GM21723 (cell line): Measurements from ENCODE around the gene CCDC9B.

Experiments
- ATAC-seq: cut with Tn5 transposase; IDR thresholded peaks from one replicate; pipeline ENCODE4 v1.9.1; 2021; ENCODE audit warnings: mild to moderate bottlenecking, moderate library complexity; ENCODE audit not compliant: unreplicated experiment

CCDC9B gene

DNA sequence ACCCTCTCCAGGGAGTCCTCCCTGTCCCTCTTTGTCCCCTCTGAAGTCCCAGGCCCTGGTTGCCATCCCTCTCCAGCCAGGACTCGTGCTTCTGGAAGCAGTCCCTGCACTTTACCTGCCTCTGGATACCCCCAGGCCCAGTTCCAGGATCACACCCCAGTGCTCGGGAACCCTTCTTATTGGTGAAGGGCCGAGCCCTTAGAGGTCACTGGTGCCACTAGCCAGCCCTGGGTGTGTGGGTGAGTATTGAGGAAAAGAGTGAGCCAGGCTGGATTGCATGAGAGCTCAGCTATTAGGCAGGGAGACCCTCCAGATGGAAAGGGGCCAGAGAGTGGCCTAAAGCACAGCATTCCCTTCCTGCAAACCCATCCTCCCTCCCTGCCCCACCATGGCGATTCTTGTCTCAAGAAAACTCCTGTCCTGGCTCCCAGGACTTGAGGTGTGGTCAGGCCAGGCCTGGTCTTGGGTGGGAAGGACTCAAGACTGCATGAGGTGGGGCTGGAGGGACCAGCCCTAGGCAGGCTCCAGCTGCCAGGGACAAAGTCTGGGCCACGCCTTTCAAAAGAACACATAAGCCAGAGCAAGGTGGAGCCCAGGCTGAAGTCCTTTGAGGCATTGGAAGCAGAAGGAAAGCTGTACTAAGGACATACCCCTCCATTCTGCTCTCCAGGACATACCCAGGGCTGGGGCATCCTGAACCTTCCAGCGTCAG, 5.3 kb upstream of the CCDC9B start:
- no peak for ATAC-seq

DNA sequence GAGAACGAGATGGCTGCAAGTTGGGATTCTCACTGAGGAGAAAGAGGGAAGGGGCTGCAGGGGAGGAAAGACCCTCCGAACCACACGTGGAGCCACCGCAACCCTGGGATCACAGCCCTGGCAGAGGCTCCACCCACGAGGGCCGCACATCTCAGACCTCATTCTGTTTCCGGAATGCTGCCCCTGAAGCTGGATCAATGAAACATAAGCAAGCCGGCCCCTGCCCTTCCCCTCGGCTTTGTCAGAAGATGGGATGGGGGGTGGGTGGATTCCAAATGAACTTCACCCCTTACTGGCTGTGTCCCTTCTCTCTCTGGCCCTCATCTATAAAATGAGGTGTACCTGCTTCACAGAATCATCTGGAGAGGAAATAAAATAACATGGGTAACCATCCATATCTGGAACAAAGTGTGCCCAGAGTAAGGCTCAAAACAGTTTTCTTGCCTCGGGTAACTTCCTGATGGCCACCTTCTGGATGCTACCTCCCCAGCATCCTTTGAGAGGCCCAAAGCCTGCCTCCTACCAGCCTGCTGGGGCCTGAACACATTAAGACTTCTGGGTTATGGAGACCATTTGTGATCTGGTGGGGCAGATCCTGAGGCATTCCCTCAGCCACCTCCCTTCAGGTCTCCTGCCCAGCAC, 4.6 kb upstream of the CCDC9B start:
- ATAC-seq: no peak

DNA sequence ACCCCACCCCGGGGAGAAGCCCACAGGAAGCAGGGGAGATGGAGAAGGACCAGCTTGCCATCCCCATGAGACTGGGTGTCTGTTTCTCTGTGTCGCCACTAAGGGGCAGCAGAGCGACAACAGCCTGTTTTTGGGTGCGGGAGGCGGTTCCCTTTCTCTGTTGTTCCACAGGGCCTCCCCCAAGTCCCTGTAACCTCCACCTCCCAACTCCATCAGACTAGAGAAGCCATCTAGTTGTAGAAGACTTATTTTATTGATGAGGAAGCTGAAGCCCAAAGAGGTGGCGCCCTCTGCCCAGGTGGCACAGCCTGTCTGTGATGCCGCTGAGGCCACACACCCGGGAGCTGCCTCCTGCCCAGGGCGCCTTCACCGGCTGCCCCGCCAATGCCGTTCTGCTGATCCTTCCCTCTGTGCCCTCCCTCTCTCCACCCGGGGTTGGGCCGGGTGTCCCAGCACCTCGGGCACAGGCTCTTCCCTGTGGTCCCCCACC, 3.9 kb upstream of the CCDC9B start:
- ATAC-seq: no peak

DNA sequence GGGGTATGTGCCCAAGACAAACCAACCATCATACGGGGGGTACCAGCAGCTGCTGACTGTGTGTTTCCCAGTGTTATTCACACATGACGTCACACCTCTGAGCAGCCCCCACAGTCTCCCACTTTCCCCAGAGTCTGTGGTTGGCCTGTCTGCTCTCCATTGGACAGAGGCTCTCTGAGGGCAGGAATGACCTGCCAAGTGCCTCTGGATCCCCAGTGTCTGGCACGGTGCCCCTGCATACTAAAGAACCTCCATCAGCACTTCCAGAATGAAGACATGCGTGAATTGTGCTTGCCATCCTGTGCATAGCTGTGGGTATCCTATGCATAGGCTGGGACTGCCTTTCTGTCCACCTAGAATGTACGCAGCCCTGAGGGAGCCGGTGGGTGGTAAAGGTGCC, 3.5 kb upstream of the CCDC9B start:
- ATAC-seq: no peak

DNA sequence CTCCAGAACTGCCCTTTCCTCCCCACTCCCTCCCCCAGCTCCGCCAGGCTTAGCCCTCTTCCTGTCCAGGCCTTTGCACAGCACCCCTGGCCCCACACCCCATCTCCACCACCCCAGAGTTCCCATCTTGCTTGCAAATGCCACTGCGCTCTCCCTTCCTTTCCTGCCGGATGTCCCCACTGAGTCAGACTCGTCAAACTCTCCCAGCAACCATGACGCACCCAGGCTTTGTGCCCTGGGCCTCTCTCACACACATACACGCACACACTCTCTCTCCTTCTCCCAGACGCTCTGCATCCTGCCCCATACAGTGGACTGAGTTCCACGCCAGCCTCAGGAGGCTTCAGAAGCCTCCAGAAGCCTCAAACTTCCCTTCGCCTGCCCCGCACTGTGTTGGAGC, 2.8 kb upstream of the CCDC9B start:
- ATAC-seq: no peak

DNA sequence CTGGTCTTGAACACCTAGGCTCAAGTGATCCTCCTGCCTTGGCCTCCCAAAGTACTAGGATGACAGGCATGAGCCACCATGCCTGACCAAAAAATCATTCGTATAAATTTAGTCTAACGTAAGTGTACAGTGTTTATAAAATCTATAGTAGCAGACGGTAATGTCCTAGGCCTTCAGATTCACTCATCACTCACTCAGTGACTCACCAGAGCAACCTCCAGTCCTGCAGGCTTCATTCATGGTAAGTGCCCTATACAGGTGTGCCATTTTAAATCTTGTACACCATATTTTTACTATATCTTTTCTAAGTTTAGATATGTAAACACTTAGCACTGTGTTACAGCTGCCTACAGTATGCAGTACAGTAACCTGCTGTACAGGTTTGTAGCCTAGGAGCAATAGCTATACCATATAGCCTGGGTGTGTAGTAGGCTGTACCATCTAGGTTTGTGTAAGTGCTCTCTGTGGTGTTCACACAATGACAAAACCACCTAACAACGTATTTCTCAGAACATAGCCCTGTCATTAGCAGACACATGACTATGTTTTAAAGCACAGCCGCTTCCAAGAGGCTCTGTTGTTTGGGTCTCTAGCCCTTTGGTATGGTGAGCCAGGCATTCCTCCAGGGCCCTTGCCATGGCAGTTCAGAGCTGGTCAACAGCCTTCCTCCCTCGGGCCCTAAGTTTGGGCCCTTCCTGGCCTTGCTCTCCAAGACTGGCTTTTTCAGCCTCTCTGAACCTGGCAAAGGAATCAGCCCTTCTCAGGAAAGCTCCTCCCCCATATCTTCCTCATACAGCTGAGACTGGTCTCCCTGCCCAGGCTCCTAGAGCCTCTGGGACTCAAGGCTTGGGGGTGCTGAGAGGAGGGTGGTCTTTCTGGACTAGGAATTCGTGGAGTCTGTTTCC, 1.9 kb upstream of the CCDC9B start:
- no peak for ATAC-seq

DNA sequence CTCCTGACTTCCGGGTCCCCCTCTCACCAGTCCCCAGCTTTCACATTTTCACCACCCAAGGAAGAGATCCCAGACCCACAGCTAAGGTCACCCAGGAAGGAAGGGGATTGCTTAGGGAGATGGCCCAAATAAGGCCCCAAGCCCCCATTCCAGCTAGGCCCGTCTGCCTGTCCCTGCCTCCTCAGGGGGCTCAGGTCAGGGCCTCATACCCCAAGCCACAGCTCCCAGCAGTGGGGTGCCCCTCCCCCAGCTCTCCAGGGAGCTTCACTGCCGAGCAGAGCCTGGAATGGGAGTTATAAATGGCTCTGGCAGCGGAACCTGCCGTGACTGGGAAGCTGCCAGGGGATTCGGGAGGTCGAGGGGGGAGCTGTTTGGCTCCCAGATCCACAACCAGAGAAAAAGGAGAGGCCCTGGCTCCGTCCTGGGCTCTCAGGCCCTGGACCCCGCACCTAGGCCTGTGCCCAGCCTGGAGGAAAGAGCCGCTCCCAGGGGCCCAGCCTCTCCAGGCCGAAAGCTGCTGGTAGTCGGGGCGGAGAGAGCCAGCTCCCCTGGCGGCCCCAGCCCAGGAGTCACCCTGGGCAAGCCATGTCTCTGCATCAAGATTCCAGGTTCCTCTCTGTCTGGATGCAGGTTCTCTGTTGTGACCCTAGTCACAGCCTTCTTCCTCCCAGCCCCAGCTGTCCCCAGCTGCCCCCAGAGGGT, 550 bp downstream of the CCDC9B start:
- no peak for ATAC-seq

DNA sequence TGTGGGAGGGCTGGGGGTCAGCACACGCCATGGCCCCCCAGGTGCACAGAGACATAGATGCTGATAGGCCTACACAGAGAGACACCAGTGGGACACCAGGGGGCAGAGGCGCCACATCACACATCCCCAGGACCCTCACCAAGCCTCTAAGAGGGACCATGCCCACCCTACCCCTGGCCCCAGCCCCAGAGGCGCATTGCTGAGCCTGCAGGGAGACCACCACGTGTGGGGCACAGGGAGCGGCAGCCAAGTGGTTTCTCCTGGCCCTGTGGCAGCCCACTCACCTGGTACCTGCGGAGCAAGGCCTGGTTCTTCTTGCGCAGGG, 1.2 kb downstream of the CCDC9B start:
- ATAC-seq: no peak

DNA sequence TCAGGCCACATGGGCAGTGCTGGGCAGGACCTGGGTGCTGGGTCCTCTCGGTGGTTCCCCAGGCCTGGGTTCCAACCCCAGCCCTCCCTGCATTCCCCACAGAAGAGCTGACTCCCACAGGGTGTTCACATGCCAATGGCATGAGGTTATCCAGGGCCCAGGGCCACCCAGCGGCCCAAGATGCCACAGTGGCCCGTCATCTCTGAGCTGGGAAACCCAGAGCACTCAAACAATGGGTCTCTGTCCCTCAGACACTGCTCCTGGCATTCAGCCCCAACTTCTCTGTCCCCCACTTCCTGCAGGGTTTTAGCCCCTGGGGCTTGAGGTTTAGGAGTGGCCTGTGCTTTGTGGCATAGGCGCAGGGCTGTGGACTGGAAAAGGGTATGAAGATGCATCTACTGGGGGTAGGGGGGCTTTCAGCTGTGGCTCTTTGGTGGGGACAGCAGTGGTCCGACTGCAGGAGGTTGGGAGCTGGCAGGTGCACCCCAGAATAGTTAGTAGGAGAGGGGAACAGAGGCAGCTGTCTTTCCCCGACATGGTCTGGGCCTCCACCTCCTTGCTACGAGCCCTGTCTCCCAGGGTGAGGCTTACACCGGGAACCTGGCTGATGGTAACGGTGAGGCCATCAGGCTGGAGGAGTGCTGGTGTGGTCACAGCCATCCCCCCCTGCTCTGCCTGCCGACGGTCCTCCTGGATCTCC, 1.7 kb downstream of the CCDC9B start:
- ATAC-seq: no peak

DNA sequence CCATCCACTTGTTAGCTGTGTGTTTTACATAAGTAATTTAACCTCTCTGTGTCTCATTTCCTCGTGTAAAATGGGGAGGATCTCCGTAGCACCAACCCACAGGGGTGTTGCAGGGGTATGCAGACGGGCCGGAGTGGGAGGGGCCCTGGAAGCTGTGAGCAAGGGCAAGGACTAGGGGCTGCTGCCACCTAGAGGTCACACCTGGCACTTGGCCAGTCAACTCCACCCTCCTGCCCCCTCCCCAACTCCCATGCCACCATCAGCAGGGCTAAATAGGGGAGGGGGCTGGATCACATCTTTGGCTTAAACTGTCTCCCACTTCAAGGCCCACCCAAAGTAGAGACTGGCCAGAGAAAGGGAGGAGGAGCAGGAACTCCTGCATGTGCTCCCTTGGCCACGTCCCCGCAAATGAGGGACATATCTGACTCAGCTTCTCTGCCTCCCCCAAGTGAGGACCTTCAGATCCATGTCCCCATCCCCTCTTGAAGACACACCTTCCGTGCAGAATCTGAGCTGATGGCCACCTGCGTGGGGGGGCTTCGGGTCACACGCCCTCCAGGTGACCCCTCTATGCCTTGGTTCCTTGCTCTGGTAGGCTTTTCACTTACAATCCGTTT, 2.6 kb downstream of the CCDC9B start:
- ATAC-seq: no peak

DNA sequence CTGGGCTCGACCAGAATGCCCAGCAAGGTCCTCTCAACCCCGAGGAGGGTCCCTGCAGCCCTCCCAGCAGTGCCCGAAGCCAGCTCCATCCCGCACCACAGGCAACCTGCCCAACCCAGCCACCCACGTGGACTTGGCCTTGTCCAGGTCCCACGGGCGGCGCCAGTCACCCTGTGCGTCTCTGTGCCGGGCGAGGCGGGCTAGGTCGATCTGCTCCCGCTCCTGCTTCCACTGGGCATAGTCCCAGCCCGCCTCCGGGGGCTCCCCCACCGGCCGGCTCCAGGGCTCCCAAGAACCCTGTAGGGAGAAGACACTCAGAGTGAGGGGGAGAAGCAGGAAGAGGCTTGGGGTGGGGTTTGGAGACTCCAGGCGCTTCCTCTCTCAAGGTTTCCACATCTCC, 3.1 kb downstream of the CCDC9B start:
- no peak for ATAC-seq

DNA sequence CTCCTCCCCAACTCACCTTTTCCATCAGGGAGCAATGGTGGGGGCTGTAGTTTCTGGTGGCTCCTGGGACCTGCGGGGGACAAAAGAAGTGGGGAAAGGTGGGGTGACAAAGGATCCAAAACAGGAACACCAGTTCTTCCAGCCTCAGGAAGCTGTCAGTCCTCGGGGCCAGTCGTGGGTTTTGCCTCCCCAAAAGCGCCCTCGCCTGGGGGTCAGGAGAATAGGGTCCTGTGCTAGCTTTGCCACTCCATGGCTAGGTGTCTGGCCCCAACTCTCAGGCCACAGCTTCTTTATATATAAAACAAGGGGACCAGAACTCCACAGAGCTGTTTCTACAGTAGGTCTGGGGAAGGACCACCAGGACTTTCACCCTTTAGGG, 4.0 kb downstream of the CCDC9B start:
- no peak for ATAC-seq

DNA sequence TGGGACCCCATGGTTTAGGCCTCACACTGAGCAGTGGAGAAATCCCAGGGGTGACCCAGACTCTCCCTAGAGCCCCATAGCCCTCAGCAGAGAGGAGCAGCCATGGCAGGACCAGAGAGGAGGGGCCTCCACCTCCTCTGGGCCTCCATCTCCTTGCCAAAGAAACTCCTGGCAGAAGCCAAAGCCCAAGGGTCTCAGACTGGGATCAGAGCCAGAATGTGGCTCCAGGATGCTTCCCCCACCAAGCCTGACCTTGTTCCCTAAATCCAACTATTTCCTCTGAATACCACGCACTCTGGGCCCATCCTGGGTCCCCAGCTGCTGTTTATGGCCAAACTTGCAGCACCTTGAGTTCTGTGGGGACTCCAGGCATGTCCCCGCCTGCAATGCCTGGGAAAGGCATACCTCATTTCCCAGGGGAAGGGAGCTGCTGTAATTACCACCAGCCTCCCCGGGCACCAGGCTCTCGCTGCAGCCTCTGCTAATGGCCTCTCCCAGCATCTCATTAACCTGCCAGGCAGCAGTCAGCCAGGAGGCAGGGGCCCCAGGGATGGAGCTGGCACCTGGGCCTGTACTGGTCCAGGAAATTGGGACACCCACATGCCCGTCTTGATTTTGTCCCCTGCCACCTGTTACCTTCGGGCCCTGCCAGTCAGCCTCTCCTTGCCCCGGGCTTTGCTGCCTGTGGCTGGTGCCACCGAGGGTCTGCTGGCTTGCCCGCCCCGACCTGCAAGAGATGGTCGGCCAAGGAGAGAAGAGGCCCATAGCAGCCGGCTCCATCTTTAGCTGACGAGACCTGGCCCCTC, 4.6 kb downstream of the CCDC9B start:
- no peak for ATAC-seq

DNA sequence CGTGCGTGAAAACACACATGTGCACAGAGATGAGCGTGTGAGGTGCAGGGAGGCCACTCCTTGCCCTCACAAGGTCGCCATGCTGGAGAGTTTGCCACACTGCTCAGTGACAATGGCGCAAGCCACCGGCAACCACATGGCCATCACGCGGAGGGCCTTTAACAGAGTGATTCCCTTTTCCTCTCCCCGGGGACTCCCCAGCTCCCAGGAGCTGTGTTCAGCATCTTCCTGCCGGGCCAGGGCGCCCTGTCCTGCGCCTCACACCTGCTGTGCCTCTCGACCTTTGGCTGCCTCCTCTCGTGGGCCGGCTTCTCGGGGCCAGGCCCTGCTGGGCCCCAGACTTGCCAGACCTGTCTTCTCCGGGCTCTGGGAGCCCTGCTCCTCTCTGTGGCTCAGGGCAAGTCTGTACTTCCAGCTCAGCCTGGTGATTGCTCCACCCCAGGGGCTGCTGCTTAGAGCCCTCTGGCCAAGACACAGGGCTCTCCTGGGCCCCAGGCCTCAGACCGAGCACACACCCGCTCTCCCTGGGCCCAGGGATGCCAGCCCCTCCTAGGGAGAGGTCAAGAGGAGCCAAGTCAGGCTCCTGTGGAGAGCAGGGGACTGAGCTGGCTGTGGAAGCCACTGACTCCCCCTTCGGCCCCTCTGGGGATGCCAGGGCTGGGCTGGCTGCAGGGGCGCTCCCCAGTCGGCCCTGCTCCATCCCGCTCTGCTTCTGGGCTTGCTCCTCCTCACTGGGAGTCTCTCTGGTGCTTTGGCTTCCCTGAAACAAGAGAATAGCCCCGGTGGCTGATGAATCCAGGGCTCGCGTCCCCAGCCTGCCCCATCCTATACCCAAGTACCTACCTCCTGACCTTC, 5.6 kb downstream of the CCDC9B start:
- no peak for ATAC-seq

DNA sequence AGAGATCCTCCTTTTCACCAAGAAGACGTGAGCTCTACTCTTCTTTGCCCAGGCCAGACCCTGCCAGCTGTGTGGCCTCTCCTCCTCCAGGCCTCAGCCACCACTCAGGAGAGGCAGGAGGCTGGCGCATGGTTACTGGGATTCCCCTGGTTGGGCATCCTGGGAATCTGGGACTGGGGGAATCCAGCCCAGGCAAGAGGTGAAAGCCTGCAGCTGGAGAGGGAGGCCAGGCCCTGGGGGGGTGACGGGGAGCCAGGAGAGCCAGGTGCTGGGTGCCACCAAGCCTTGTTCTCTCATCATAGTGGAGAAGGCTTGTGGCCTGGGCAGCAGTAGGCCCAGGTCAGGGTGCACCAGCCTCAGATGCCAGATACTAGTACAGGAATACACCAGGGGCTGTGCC, 6.2 kb downstream of the CCDC9B start:
- ATAC-seq: no peak

DNA sequence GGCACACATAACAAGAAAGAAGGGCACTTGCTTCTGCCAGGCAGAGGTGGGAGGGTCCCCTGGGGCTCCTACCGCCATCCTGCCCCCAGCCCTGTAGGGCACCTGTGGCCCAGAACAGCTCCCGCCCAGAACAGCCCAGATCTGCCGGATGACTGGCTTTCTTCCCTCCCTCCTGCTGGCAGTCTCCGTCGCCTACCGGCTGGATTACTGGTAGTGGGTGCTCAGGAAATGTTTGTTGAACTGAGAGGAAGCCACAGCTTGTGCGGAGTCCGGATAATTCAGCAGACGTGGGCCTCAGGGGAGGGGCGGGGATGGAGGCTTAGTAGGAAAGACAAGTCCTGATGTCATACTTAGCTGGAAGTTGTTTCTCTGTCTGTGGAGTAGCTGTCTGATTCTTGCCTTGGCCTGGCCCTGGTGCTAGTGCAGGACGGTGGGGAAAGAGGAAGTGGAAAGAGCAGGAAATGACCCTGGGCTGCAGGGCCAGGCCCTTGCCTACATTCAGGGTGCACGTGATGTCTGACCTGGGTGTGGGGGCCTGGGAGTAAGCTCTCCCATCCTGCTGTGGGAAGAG, 6.7 kb downstream of the CCDC9B start:
- ATAC-seq: no peak

DNA sequence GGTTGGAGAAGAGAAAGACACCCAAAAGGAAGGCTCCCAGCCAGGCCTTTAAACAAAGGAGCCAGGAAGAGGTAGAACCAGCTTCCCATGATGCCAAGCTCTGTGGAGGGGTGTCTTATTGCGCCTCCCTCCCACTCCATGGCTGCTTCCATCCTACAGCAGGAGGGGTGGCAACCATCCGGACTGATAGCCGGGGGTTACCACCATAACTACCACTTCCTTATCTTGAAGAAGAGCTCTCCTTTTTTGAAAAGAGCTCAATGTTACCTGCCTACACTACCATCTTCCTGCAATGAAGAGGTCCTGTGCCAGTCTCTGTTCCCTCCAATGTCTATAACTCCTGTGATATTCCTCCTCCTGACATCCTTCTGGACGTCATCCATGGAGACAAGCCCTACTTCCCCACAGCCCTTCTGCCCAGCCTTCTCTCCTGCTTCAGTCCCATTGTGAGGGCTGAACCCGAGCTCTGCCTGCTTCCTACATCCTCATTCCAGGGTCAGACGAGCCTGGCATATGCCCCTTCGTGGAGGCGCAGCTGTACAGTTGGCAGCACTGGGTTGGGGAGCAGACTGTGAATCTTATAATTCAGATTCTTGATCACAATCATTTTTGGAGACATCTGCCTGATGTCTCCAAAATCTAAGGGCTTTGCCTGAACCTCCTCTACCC, 8.5 kb downstream of the CCDC9B start:
- ATAC-seq: no peak

DNA sequence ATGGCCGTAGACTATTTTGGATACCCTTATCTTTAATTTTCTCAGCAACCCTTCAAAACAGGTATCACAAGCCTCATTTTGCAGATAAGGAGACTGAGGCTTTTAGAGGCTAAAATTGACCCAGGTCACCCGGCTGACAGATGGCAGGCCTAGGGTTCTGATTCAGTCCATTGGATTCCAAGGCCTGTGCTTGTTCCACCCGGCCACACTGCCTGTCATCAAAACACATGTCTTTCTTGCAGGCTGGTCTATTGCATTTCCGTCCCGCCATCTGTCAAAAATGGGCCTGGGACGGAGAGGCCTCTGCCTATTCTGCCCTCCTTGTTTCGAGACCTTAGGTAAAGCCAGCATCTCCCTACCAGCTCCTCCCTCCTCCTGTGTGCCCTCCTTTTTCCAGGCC, 9.1 kb downstream of the CCDC9B start:
- ATAC-seq: no peak
